Measurements from ENCODE around the gene HLCS. TPM values are rescaled to one million over a fixed set of nuclear protein-coding genes. Genes with fewer than 3 reads are reported as not detected.

Gene HLCS
- total RNA-seq, 1 experiment from 2014 or later: 12.7 TPM

DNA sequence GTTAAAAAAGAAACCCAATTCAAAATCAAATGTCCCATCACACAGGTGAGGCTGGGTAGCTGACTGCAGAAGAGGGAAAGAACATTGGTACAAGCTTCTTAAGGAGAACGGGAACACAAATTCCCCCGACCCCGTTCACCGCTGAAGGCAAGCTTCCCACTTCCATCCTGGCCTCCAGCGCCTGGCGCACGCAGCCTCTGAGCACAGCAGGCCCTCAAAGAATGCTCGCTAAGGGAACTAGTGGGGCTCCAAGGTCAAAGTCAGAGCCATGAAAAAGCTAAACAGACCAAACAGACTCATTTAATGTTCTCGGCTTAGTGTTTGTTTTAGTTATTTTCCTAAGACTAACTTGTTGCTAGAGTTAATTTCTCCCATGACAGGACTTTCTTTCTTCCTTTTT, 203.8 kb downstream of the HLCS start:
- no peaks in the 10 kb centered on the region for H3K79me1 ChIP-seq (ENCODE audit: insufficient read depth, low read depth, low read length, poor library complexity, severe bottlenecking)
- H2AFZ ChIP-seq (ENCODE audit: low read length): no peak overlapping the region
- H4K8ac ChIP-seq (replicated peaks; ENCODE audit: insufficient read length, low read depth, low read length): no peak overlapping the region
- 0 out of 7 replicates have a peak overlapping the region, but pooled peaks of 1 of the 3 experiments have one; percentile 61 for H3K27ac Mint-ChIP-seq
- no peak overlapping the region for H4K5ac ChIP-seq (ENCODE audit: insufficient read length, low read depth, low read length)
- H3K9me3 ChIP-seq (ENCODE audit: control insufficient read depth, low read depth, low read length): no peaks in the 10 kb centered on the region
- no peak overlapping the region for H2BK120ac ChIP-seq (ENCODE audit: low read depth, low read length, poor library complexity, severe bottlenecking)
- H3K27me3 Mint-ChIP-seq (ENCODE audit: low read depth): no peaks in the 10 kb centered on the region
- no peak overlapping the region for H2AK5ac ChIP-seq (ENCODE audit: insufficient read length, low read length)
- peaks cover 8 to 14% of the 10 kb centered on the region in 2 experiments for H3K4me1 Mint-ChIP-seq
- H4K20me1 ChIP-seq (ENCODE audit: control insufficient read depth, insufficient read depth, insufficient read length): no peaks in the 10 kb centered on the region
- no CpG with 5 or more reads among the region's 9 CpGs for WGBS (ENCODE audit: extremely low coverage, insufficient read length, low lambda C conversion rate)
- no peak for DNase-seq
- no peaks in the 10 kb centered on the region for H3K9me3 Mint-ChIP-seq
- no peak overlapping the region for H3K23ac ChIP-seq (ENCODE audit: insufficient read length, low read depth, low read length)
- no peak overlapping the region for H3K9ac ChIP-seq (ENCODE audit: extremely low read depth, insufficient read length, low read length)
- peaks cover 0 to 2% (median 0%) of the 10 kb centered on the region in 3 experiments; a peak in 1 of 7 replicates for H3K36me3 Mint-ChIP-seq (ENCODE audit: insufficient read depth in 1 of 3, low read depth in 3 of 3)
- H2BK12ac ChIP-seq (ENCODE audit: insufficient read length, low read depth, low read length): no peak overlapping the region
- H3K18ac ChIP-seq (ENCODE audit: insufficient read length, low read depth, low read length): no peak overlapping the region
- no peak overlapping the region for H3K27ac ChIP-seq (ENCODE audit: insufficient read length, low read depth, low read length)
- no peak overlapping the region for H4K91ac ChIP-seq (ENCODE audit: insufficient read length, low read depth, low read length)
- no peaks in the 10 kb centered on the region for H3K4me1 ChIP-seq (ENCODE audit: insufficient read depth, low read length)
- no peak overlapping the region for H3K56ac ChIP-seq (ENCODE audit: insufficient read length, low read depth, low read length)
- no peak overlapping the region for H2BK5ac ChIP-seq (ENCODE audit: insufficient read length, low read length)
- no peak overlapping the region for H2BK15ac ChIP-seq (ENCODE audit: low read depth, low read length)
- H3K4me3 Mint-ChIP-seq: no peak overlapping the region
- H3T11ph ChIP-seq (ENCODE audit: low read length): no peak overlapping the region
- no peak overlapping the region for H3K4ac ChIP-seq (ENCODE audit: low read depth, low read length)
- no peak overlapping the region for H3K4me2 ChIP-seq (ENCODE audit: insufficient read depth, insufficient read length, low read length)
- H3K79me2 ChIP-seq (ENCODE audit: insufficient read depth, low read length): no peaks in the 10 kb centered on the region
- no peaks in the 10 kb centered on the region for H3K27me3 ChIP-seq (ENCODE audit: insufficient read depth, low read length)
- H3K14ac ChIP-seq (ENCODE audit: insufficient read depth, low read length): no peak overlapping the region
- no peaks in the 10 kb centered on the region for H3K23me2 ChIP-seq (ENCODE audit: insufficient read length, low read depth, low read length, poor library complexity, severe bottlenecking)
- no peak overlapping the region for H2BK20ac ChIP-seq (ENCODE audit: low read depth, low read length, poor library complexity, severe bottlenecking)
- TF ChIP-seq CTCF (conservative IDR thresholded peaks at IDR 0.05): no peak

Measured in H9 (cell line).